Small intestine (tissue), 7 donors: ENCODE measurements around the gene DNASE1. TPM values are rescaled to one million over a fixed set of nuclear protein-coding genes. Genes with fewer than 3 reads are reported as not detected.
"Not testable (repeated sequence)": the region's sequence is repeated elsewhere in the genome, so short reads cannot be mapped to it uniquely, and the experiment has no call there.

Experiments used
- DNase-seq, 2 donors: peaks; one replicate each; pipeline versions ENCODE4 v3.0.0 to v3.0.0-alpha.2; 2013
- FAIRE-seq: peaks from 2 replicates; lab custom pipeline; 2012; peaks lifted over from hg19 to GRCh38; lab: Jason Lieb, UNC
- H3K27ac ChIP-seq, 3 donors: one replicate each; pipeline ENCODE4 v1.5.1; 2013; ENCODE audit warnings: low read length in 2 of 3, mild to moderate bottlenecking in 2 of 3, control low read depth in 1 of 3, inconsistent platforms in 1 of 3, low read depth in 1 of 3, moderate library complexity in 1 of 3
- H3K27me3 ChIP-seq, 3 donors: one replicate each; pipeline ENCODE4 v1.6.1; 2013; ENCODE audit warnings: low read length in 3 of 3, inconsistent platforms in 1 of 3; ENCODE audit not compliant: control insufficient read depth in 3 of 3, insufficient read depth in 3 of 3
- H3K36me3 ChIP-seq, 3 donors: one replicate each; pipeline ENCODE4 v1.6.1; 2013; ENCODE audit warnings: low read length in 3 of 3, inconsistent platforms in 1 of 3, low read depth in 1 of 3, mild to moderate bottlenecking in 1 of 3, moderate library complexity in 1 of 3; ENCODE audit not compliant: control insufficient read depth in 3 of 3, insufficient read depth in 2 of 3
- H3K4me1 ChIP-seq, 3 donors: one replicate each; pipeline ENCODE4 v1.6.1; 2013; ENCODE audit warnings: low read length in 2 of 3, inconsistent platforms in 1 of 3, low read depth in 1 of 3, mild to moderate bottlenecking in 1 of 3, moderate library complexity in 1 of 3; ENCODE audit not compliant: control insufficient read depth in 3 of 3, insufficient read depth in 2 of 3
- H3K4me3 ChIP-seq, 3 donors: one replicate each; pipeline ENCODE4 v1.5.1; 2013; ENCODE audit warnings: low read length in 3 of 3, control low read depth in 1 of 3, inconsistent platforms in 1 of 3, low read depth in 1 of 3, mild to moderate bottlenecking in 1 of 3, moderate library complexity in 1 of 3
- H3K9me3 ChIP-seq, 2 donors: one replicate each; pipeline ENCODE4 v1.6.1; 2013; ENCODE audit warnings: low read depth in 1 of 2, low read length in 1 of 2; ENCODE audit not compliant: control insufficient read depth in 2 of 2, insufficient read depth in 1 of 2
- WGBS, 3 donors: extraction: QIAGEN DNeasy Blood & Tissue Kit; methylation state at CpG; one replicate each; pipeline ENCODE4 v1.1.7; 2013; 5-methylcytosine and 5-hydroxymethylcytosine counted together
- polyA plus RNA-seq, 4 donors: library from polyadenylated mRNA; stranded (reverse) in 3 of 4; unstranded in 1 of 4; fragments of 200-250 nt in 3 of 4; fragments of 120-200 nt in 1 of 4; gene quantifications; one replicate each; pipeline versions ENCODE4 v1.2.1 to v1.2.3, GENCODE V29; 2013
- donor health status: healthy with polysubstance abuse.
- donor health status: control.
- donor health status: control.
- donor health status: Bipolar disorder and iron deficiency.
- donor health status: healthy.

DNASE1 gene
- polyA plus RNA-seq, 4 donors, result 75.4 to 428 (median 269) TPM

DNA sequence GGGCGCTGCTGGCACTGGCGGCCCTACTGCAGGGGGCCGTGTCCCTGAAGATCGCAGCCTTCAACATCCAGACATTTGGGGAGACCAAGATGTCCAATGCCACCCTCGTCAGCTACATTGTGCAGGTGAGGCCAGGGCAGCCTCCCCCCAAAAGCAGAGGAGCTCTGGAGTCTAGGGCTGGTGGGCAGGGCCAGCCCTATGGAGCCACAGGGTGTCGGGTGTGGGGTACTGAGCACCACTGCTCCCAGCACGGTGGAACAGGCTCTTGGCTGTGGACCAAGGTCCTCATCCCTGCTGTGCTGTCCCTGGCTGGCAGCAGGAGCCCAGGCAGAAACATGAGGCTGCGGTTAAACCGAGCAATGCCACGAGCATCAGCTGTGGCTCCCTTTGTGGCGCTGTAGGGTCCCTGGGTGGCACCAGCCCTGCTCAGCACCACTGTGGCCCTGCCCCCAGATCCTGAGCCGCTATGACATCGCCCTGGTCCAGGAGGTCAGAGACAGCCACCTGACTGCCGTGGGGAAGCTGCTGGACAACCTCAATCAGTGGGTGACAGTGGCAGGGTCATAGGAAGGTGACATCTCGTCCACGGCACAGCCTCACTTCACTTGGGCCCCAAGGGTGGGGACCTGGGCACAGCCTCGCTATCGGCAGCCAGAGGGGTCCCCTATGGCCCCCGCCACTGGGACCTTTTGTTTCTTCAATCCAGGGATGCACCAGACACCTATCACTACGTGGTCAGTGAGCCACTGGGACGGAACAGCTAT lies 1.1 kb downstream of the DNASE1 start:
- FAIRE-seq (no peak), DNase-seq (peak; percentile 64 to 66)
- H3K4me3 ChIP-seq, result peak overlapping the region in 2 of 3 donors; percentile 66 to 67
- no peaks in the 10 kb centered on the region for H3K27me3 ChIP-seq
- WGBS, 3 donors, result 23 to 66% (median 34%) methylated on average over 21 of the region's 21 CpGs
- peaks cover 18 to 86% (median 30%) of the 10 kb centered on the region in 3 donors for H3K36me3 ChIP-seq
- peak overlapping the region; percentile 94 to 97 (median 95) for H3K27ac ChIP-seq
- no peaks in the 10 kb centered on the region for H3K9me3 ChIP-seq
- peaks cover 0 to 26% (median 2%) of the 10 kb centered on the region in 3 donors for H3K4me1 ChIP-seq

DNA sequence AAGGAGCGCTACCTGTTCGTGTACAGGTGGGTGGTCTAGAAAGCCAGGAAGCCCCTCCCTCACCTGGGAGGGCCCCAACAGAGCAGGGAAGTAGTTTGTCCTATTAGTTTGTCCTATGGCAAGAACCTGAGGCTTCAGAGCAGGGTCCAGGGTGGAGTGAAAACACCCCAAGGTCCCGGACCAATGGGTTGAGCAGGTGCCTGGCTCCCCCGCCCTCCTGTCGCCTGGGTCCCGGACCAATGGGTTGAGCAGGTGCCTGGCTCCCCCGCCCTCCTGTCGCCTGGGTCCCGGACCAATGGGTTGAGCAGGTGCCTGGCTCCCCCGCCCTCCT lies 1.6 kb downstream of the DNASE1 start:
- Histone ChIP-seq H3K4me3 (peak overlapping the region in 2 of 3 donors; percentile 66 to 67), H3K36me3 (peaks cover 18 to 84% (median 30%) of the 10 kb centered on the region in 3 donors), H3K27ac (peak overlapping the region; percentile 94 to 97 (median 95)), H3K4me1 (peaks cover 0 to 26% (median 2%) of the 10 kb centered on the region in 3 donors)
- FAIRE-seq (peak; percentile 95), DNase-seq (peak; percentile 84 to 91)
- not testable (repeated sequence) for H3K27me3 ChIP-seq, H3K9me3 ChIP-seq
- 25 to 74% (median 38%) methylated on average over 3 to 7 of the region's 10 CpGs for WGBS, 3 donors

DNA sequence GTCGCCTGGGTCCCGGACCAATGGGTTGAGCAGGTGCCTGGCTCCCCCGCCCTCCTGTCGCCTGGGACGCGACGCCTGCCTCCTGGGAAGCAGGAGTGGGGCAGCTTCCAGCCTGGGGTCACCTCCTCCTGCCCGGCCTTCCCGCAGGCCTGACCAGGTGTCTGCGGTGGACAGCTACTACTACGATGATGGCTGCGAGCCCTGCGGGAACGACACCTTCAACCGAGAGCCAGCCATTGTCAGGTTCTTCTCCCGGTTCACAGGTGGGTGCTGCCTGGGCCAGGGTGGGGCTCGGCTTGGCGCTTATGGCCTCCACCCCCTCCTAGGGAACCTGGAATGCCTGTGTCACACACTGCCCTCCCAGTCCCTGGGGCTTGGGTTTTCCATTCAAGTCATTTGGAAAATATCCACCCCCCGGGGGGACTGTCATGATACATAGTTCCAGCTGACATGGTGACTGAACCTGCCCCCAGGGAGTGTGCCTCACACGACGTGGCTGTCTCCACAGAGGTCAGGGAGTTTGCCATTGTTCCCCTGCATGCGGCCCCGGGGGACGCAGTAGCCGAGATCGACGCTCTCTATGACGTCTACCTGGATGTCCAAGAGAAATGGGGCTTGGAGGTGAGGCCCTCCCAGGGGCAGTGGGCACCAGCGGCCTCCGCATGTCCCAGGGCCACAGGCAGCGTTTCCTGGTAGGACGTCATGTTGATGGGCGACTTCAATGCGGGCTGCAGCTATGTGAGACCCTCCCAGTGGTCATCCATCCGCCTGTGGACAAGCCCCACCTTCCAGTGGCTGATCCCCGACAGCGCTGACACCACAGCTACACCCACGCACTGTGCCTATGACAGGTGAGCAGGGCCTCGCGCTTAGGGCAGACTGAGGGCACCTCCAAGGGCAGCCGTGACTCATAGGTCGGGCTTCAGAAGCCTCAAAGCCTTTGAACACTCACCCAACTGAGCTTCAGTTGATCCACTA lies 2.3 kb downstream of the DNASE1 start:
- Histone ChIP-seq H3K27me3 (no peaks in the 10 kb centered on the region), H3K27ac (peak overlapping the region; percentile 41 to 94 (median 73)), H3K9me3 (no peaks in the 10 kb centered on the region), H3K4me3 (peak overlapping the region in 2 of 3 donors; percentile 43 to 62), H3K36me3 (peaks cover 18 to 84% (median 31%) of the 10 kb centered on the region in 3 donors), H3K4me1 (peaks cover 0 to 21% (median 2%) of the 10 kb centered on the region in 3 donors)
- FAIRE-seq, result no peak
- 33 to 74% (median 60%) methylated on average over 39 to 42 of the region's 42 CpGs for WGBS, 3 donors
- peak; percentile 69 to 71 for DNase-seq

DNA sequence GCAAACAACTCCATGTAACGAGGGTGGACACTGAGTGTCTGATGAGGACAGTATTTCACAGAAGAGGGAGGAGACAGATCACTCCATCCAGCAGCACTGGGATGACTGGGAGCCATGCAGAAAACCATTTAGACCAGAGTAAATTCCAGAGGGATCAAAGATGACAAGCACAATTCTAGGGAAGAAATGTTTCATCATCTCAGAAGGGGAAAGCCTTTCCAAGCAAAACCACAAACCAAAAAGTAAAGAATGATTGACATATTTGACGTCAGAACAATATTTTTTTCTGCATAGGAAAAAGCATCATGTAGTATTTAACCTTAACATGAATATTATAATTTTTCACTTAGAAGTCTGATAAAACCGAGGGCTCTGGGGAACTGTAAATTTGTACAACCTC lies 4.8 kb downstream of the DNASE1 start:
- no peak overlapping the region for H3K27ac ChIP-seq
- FAIRE-seq, result no peak
- no peaks in the 10 kb centered on the region for H3K9me3 ChIP-seq
- no peak overlapping the region for H3K4me3 ChIP-seq
- H3K36me3 ChIP-seq, result peaks cover 25 to 86% (median 26%) of the 10 kb centered on the region in 3 donors
- H3K27me3 ChIP-seq, result no peaks in the 10 kb centered on the region
- DNase-seq, result no peak
- WGBS, 3 donors, result 71 to 85% (median 77%) methylated on average over 3 of the region's 3 CpGs
- peaks cover 0 to 13% (median 0%) of the 10 kb centered on the region in 3 donors for H3K4me1 ChIP-seq

DNA sequence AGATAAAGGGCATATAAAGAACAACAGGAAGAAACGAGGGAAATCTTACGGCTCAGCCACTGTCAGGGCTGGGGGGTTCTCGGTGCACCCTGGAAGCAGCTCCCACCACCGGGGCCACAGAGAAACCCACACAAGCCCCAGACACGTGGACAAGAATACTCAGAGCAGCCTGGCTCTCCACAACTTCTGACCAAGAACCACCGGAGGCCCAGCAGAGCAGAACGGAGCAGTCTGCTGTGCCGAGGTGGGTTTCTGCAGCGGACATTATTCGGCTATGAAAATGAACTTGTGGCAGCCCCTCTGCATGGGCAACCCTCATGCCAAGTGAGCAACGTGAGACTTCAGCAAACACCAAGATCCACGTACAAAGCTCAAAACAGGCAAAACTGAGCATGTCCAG lies 6.8 kb downstream of the DNASE1 start:
- no peaks in the 10 kb centered on the region for H3K27me3 ChIP-seq
- no peaks in the 10 kb centered on the region for H3K9me3 ChIP-seq
- no peak overlapping the region for H3K27ac ChIP-seq
- H3K4me1 ChIP-seq, result peaks cover 0 to 13% (median 0%) of the 10 kb centered on the region in 3 donors
- no peak for DNase-seq
- no peak overlapping the region for H3K4me3 ChIP-seq
- no peak for FAIRE-seq
- H3K36me3 ChIP-seq, result peaks cover 25 to 92% (median 26%) of the 10 kb centered on the region in 3 donors
- WGBS, 3 donors, result 61 to 77% (median 76%) methylated on average over 12 of the region's 12 CpGs

DNA sequence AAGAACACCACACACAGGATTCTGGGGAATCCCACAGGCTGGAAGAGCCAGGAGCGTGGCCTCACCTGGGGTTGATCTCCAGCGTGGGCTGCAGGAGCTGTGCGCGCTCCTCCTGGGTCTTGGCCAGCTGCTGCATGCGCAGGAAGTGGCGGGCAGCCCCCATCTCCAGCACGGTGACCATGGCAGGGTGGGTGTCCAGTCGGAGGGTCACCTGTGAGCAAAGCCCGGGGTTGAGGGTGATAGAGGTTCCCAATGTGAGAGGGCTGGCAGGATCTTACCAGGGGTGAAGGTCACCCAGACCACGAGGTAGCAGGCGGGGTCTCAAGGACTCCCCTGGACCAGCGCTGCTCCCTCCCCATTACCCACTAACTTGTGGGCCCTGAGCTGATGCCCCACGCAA lies 7.4 kb downstream of the DNASE1 start:
- DNase-seq, result no peak
- H3K4me3 ChIP-seq, result no peak overlapping the region
- no peak overlapping the region for H3K27ac ChIP-seq
- no peaks in the 10 kb centered on the region for H3K27me3 ChIP-seq
- WGBS, 3 donors, result 80 to 90% (median 87%) methylated on average over 10 to 13 of the region's 13 CpGs
- peaks cover 25 to 87% (median 26%) of the 10 kb centered on the region in 3 donors for H3K36me3 ChIP-seq
- H3K4me1 ChIP-seq, result peaks cover 0 to 8% (median 0%) of the 10 kb centered on the region in 3 donors
- H3K9me3 ChIP-seq, result no peaks in the 10 kb centered on the region
- FAIRE-seq, result no peak

DNA sequence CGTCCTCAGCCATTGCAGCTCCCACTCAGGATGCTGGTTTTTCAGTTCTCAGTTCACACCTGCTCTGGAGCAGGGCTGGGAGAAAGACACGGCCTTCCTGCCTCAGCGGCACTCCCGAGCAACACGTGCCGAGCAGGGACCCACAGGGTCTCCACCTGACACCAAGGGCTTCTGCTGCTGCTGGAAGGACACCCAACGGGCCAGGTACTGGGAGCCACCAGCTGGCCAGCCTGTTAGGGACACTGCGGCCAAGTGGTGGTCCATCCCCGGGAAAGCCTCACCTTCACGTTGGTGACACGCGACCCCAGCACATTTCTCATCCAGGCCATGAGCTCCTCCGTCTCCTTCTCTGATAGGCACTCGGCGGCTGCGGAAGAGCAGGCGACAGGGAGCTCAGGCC lies 8.1 kb downstream of the DNASE1 start:
- no peak for FAIRE-seq
- 88 to 91% (median 89%) methylated on average over 17 of the region's 17 CpGs for WGBS, 3 donors
- H3K36me3 ChIP-seq, result peaks cover 19 to 86% (median 23%) of the 10 kb centered on the region in 3 donors

More for the DNA sequence above, 8.1 kb downstream of the DNASE1 start:
- no peaks in the 10 kb centered on the region for H3K27me3 ChIP-seq
- peaks cover 0 to 2% (median 0%) of the 10 kb centered on the region in 3 donors for H3K4me1 ChIP-seq
- no peak overlapping the region for H3K4me3 ChIP-seq
- H3K9me3 ChIP-seq, result no peaks in the 10 kb centered on the region
- DNase-seq, result no peak
- H3K27ac ChIP-seq, result no peak overlapping the region
